ENCODE results near the gene TBX4. TPM values are rescaled to one million over a fixed set of nuclear protein-coding genes. Genes with fewer than 3 reads are reported as not detected.

Gene TBX4
- total RNA-seq, 1 donor from 2014 or later, result 56.6 TPM

DNA sequence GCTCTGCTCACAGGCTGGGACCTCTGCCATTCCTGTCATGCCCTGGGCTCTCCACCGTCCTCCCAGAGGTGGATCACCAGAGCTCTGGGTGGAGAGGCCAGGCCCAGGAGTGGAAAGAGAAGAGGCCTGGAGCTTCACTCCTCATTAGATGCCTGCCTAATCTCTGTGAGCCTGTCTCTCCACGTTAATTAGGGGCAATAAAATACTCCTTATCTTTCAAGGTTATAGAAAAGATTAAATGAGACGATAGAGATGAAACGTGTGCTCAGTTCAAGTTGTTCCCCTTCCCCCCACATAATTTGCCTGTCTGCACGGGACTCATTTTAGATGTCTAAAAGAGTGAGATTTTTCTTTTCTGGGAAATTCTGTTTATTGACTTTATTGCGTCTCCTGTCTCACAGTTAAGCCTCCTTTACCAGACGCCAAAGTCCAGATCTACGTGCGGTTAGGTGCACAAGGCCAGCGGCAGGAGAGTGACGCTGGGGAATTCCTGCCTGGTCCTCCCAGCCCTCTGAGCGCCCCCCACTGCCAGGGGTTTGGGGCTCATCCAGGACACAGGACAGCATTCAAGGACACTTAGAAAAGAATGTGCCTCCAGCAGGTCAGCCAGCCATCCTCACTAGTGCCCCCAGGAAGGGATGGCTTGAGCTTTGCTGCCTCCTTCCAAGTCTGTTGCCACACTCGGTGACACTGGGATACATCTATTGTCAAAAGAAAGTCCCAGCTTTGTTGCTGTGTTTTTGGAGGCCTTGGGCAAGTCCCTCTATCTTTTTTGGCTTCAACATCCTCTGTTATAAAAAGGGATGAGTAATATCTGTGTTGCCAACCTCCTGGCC, 42.3 kb downstream of the TBX4 start:
- H3K4me3 Mint-ChIP-seq, result no peak overlapping the region
- H3K4me1 Mint-ChIP-seq, result peaks cover 57% of the 10 kb centered on the region
- no peaks in the 10 kb centered on the region for H3K27me3 Mint-ChIP-seq (ENCODE audit: low read depth)
- no peak for DNase-seq (ENCODE audit: low spot score in 2 of 2, unreplicated experiment in 2 of 2)
- no peaks in the 10 kb centered on the region for H3K36me3 Mint-ChIP-seq
- no peaks in the 10 kb centered on the region for H3K9me3 Mint-ChIP-seq
- no peak for TF ChIP-seq CTCF (IDR thresholded peaks at IDR 0.05; ENCODE audit: unreplicated experiment)
- H3K27ac Mint-ChIP-seq, result peak overlapping the region; percentile 80

DNA sequence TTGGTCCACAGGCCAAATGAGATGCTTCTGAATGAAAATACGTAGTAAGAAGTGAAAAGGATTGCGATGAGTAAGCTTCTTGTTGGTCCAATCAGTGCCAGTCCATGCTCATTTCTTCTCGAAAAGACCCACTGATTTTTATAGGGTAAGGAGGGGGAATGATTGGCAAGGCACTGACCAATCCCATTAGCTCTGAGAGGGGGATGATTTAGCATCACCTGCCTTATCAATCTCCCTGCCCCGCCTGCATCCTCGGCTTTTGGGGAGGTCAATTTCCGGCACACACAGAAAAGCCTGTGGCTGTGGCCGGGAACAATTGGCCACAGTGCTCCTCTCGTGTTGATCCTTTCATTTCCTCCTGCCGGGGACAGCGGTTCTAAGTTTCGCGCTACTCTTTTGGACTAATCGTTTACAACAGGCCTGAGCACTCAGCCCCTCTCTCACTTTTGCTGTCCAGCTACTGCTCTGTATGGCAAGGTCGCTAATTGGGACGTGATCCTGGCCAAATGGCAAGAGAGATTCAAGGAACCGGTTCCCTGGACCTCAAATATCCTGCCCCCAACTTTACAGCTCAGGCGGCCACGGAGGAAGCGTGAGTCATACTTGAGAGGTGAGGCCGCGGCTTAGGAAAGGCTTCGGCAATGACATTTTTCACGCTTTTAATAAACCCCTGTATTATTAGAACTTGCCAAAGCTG, 43.1 kb downstream of the TBX4 start:
- H3K4me3 Mint-ChIP-seq, result peak overlapping the region; percentile 41
- H3K4me1 Mint-ChIP-seq, result peaks cover 52% of the 10 kb centered on the region
- H3K36me3 Mint-ChIP-seq, result peaks cover 2% of the 10 kb centered on the region
- H3K27ac Mint-ChIP-seq, result peak overlapping the region; percentile 82
- no peaks in the 10 kb centered on the region for H3K27me3 Mint-ChIP-seq (ENCODE audit: low read depth)
- no peak for DNase-seq (ENCODE audit: low spot score in 2 of 2, unreplicated experiment in 2 of 2)
- H3K9me3 Mint-ChIP-seq, result peaks cover 3% of the 10 kb centered on the region
- TF ChIP-seq CTCF (IDR thresholded peaks at IDR 0.05; ENCODE audit: unreplicated experiment), result no peak

GRCh38 chr17:61496174-61496956, 44.1 kb downstream of the TBX4 start:
- Mint-ChIP-seq H3K4me1 (peaks cover 46% of the 10 kb centered on the region), H3K4me3 (peak overlapping the region; percentile 41), H3K9me3 (peaks cover 3% of the 10 kb centered on the region), H3K27me3 (ENCODE audit: low read depth) (no peaks in the 10 kb centered on the region), H3K36me3 (peaks cover 2% of the 10 kb centered on the region), H3K27ac (peak overlapping the region; percentile 92)
- DNase-seq (ENCODE audit: low spot score in 2 of 2, unreplicated experiment in 2 of 2), result no peak
- TF ChIP-seq CTCF (IDR thresholded peaks at IDR 0.05; ENCODE audit: unreplicated experiment), result no peak

DNA sequence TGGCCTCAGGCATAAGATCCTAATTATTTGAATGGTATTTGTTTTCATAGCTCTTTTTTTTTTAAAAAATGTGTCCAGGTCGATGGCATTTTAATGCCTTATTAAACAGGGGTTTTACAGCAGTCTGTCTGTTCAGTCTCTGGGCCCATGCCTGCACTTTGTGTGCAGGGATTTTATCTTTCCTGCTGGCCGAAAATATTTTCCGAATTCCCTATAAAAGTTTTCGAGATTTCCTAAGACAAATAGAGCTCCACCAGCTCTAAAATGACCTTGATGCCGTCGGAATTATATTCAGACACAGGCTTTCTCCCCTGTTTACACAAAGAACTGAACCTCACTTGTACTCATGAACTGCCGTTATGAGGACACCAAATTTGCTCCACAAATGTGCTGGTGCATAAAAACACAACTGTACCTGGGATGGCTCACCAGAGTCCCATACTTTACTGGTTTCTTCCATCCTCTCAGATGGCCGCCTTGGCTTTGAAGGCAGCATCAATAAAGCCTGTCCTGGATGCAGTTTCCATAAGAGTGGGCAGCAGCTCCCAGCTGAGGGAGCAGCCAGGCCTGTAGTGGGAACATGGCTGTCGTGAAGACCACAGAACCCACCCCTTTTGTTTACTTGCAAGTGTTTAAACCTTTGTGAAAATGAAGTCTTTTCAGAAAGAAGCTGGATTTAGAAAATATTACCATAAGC, 44.9 kb downstream of the TBX4 start:
- Mint-ChIP-seq H3K9me3 (peaks cover 3% of the 10 kb centered on the region), H3K36me3 (peaks cover 2% of the 10 kb centered on the region), H3K4me1 (peaks cover 52% of the 10 kb centered on the region), H3K27ac (peak overlapping the region; percentile 92), H3K4me3 (peak overlapping the region; percentile 41), H3K27me3 (ENCODE audit: low read depth) (no peaks in the 10 kb centered on the region)
- TF ChIP-seq CTCF (IDR thresholded peaks at IDR 0.05; ENCODE audit: unreplicated experiment), result no peak
- DNase-seq (ENCODE audit: low spot score in 2 of 2, unreplicated experiment in 2 of 2), result no peak
